GM12878 (cell line): ENCODE results near the gene PDE11A. TPM values are rescaled to one million over a fixed set of nuclear protein-coding genes. Genes with fewer than 3 reads are reported as not detected.

ENCODE experiments used
- ATAC-seq: fragments of 200-7000 bp; cut with Tn5 transposase; 3 replicates; pipeline ENCODE4 v1.9.1; 2020; ENCODE audit warnings: mild to moderate bottlenecking, moderate library complexity
- BruUV-seq: library from RNA; stranded (reverse); fragments of 400-500 nt; replicated peaks from 2 replicates; lab custom pipeline; 2021; lab: Mats Ljungman, UMichigan
- CTCF ChIA-PET: fragments of 300-600 bp; sonication (Branson Sonifier 250); formaldehyde crosslinking; extraction: SDS; loops from one replicate; lab custom pipeline; 2021; ENCODE audit warnings: inconsistent platforms; lab: Yijun Ruan, JAX
- POLR2A ChIA-PET: fragments of 350-600 bp; formaldehyde crosslinking; extraction: SDS; loops from one replicate; lab custom pipeline; 2021; ENCODE audit warnings: inconsistent platforms; lab: Charles Lee
- RAD21 ChIA-PET: fragments of 300-600 bp; sonication (Branson Sonifier 250); formaldehyde crosslinking; loops from one replicate; lab custom pipeline; 2023; ENCODE audit warnings: antibody characterized with exemption; ENCODE audit not compliant: unreplicated experiment; lab: Charles Lee
- SMC1A ChIA-PET: fragments of 300-600 bp; sonication (Branson Sonifier 250); formaldehyde crosslinking; loops from one replicate; lab custom pipeline; 2023; ENCODE audit not compliant: unreplicated experiment, uncharacterized antibody; lab: Charles Lee
- DNase-seq: peaks from one replicate; pipeline ENCODE4 v3.0.0-alpha.2; 2011; ENCODE audit warnings: low read depth, low spot score
- FAIRE-seq: peaks from 3 replicates; lab custom pipeline; 2011; peaks lifted over from hg19 to GRCh38; lab: Jason Lieb, UNC
- H2AFZ ChIP-seq: 2 replicates; pipeline ENCODE4 v1.6.0; 2011; ENCODE audit warnings: low read depth, low read length, control low read depth; ENCODE audit not compliant: control insufficient read depth
- H3K27ac ChIP-seq: 2 replicates; pipeline ENCODE4 v1.5.1; 2011; ENCODE audit warnings: control low read depth; ENCODE audit not compliant: control insufficient read depth, insufficient read depth
- H3K27me3 ChIP-seq, 2 experiments: replicated peaks in 1 of 2; 2 replicates each; pipeline versions ENCODE4 v1.6.0 to v1.6.1; 2011; ENCODE audit warnings: low read length in 1 of 2; ENCODE audit not compliant: control insufficient read depth in 2 of 2, insufficient read depth in 2 of 2
- H3K36me3 ChIP-seq, 2 experiments: 2 replicates each; pipeline ENCODE4 v1.5.1; 2011; ENCODE audit warnings: low read length in 1 of 2; ENCODE audit not compliant: control insufficient read depth in 2 of 2, insufficient read depth in 2 of 2
- H3K4me1 ChIP-seq: 2 replicates; pipeline ENCODE4 v1.6.1; 2011; ENCODE audit warnings: mild to moderate bottlenecking, low read length, moderate library complexity, mixed read lengths; ENCODE audit not compliant: control insufficient read depth, insufficient read depth
- H3K4me2 ChIP-seq: 2 replicates; pipeline ENCODE4 v1.6.0; 2011; ENCODE audit warnings: control low read depth; ENCODE audit not compliant: control insufficient read depth, insufficient read depth
- H3K4me3 ChIP-seq: fragments of 200-600 bp; sonication (generic); 2 replicates; pipeline ENCODE4 v1.5.1; 2016
- H3K79me2 ChIP-seq: 2 replicates; pipeline ENCODE4 v1.6.0; 2011; ENCODE audit warnings: low read length; ENCODE audit not compliant: control insufficient read depth, insufficient read depth
- H3K9ac ChIP-seq: 2 replicates; pipeline ENCODE4 v1.8.0; 2011; ENCODE audit warnings: low read length, control low read depth, mixed read lengths; ENCODE audit not compliant: control insufficient read depth, insufficient read depth
- H3K9me3 ChIP-seq: replicated peaks from 3 replicates; pipeline ENCODE4 v1.5.1; 2011; ENCODE audit warnings: mild to moderate bottlenecking, low read length; ENCODE audit not compliant: control insufficient read depth, insufficient read depth
- H4K20me1 ChIP-seq: 2 replicates; pipeline ENCODE4 v1.6.0; 2011; ENCODE audit not compliant: control insufficient read depth, insufficient read depth
- CEBPZ ChIP-seq: fragments of 150-350 bp; IDR thresholded peaks from 2 replicates; pipeline ENCODE4 v1.6.1; 2016; ENCODE audit warnings: low read depth, low read length
- HDGF ChIP-seq: fragments of 450-650 bp; IDR thresholded peaks from 2 replicates; pipeline ENCODE4 v1.6.1; 2016; ENCODE audit warnings: antibody characterized with exemption
- MLLT1 ChIP-seq: fragments of 450-650 bp; IDR thresholded peaks from 2 replicates; pipeline ENCODE4 v1.6.1; 2016; ENCODE audit warnings: mild to moderate bottlenecking
- MYB ChIP-seq: fragments of 150-350 bp; IDR thresholded peaks from 2 replicates; pipeline ENCODE4 v1.6.1; 2014; ENCODE audit warnings: mild to moderate bottlenecking, low read depth, low read length, borderline replicate concordance
- NFYB ChIP-seq: IDR thresholded peaks from 2 replicates; pipeline ENCODE4 v1.6.1; 2011; ENCODE audit warnings: low read depth, mild to moderate bottlenecking, low read length, improper control_type of control experiment, moderate library complexity; ENCODE audit not compliant: insufficient read depth
- NKRF ChIP-seq: fragments of 450-650 bp; conservative IDR thresholded peaks from 2 replicates; pipeline ENCODE4 v1.6.1; 2017; ENCODE audit warnings: mild to moderate bottlenecking, moderate library complexity
- RFX5 ChIP-seq: IDR thresholded peaks from 2 replicates; pipeline ENCODE4 v1.6.1; 2011; ENCODE audit warnings: low read depth, low read length, improper control_type of control experiment
- ZBTB11 ChIP-seq: fragments of 450-650 bp; formaldehyde crosslinking; IDR thresholded peaks from 2 replicates; pipeline ENCODE4 v1.5.0; 2022; ENCODE audit warnings: mild to moderate bottlenecking, missing genetic modification characterization
- ZBTB33 ChIP-seq: fragments of 450-650 bp; IDR thresholded peaks from 2 replicates; pipeline ENCODE4 v1.6.1; 2017; ENCODE audit warnings: mild to moderate bottlenecking
- ZNF622 ChIP-seq: fragments of 450-650 bp; IDR thresholded peaks from 2 replicates; pipeline ENCODE4 v1.6.1; 2017; ENCODE audit warnings: mild to moderate bottlenecking, inconsistent platforms
- WGBS: methylation state at CpG from one replicate; pipeline ENCODE4 v1.1.6; 2016; ENCODE audit warnings: low lambda C conversion rate; ENCODE audit not compliant: insufficient replicate concordance, insufficient coverage; ENCODE audit errors: missing lambda C conversion rate; 5-methylcytosine and 5-hydroxymethylcytosine counted together
- in situ Hi-C: fragments of 300-500 bp; cut with MboI; formaldehyde crosslinking; loops from 9 replicates; pipeline ENCODE4 v1.14.3; 2018; ENCODE audit warnings: mixed read lengths
- intact Hi-C: fragments of 100-400 bp; cut with micrococcal nuclease; formaldehyde crosslinking; loops from one replicate; pipeline ENCODE4 v1.14.2; 2022; ENCODE audit not compliant: unreplicated experiment
- polyA plus RNA-seq, 11 experiments: library from polyadenylated mRNA; depleted of rRNA in 4 of 11; unstranded in 6 of 11; stranded (reverse) in 5 of 11; fragments of >200 nt; fragmentation: Nextera tagmentation in 4 of 11; fragmentation: Illumina TruSeq in 1 of 11; extraction: Ambion mirVana in 4 of 11; extraction: Trizol in 1 of 11; gene quantifications; 1 replicate in 1 of 11; 2 replicates in 10 of 11; pipeline versions ENCODE4 v1.2.1 to v1.2.3, GENCODE V29; 2011 to 2016; ENCODE audit warnings: inconsistent platforms in 2 of 11, missing spikeins in 2 of 11, low read depth in 1 of 11
- total RNA-seq, 4 experiments: library from RNA; depleted of rRNA in 3 of 4; stranded (reverse); fragments of >200 nt in 3 of 4; fragmentation: Illumina TruSeq in 1 of 4; extraction: Trizol in 1 of 4; gene quantifications; 2 replicates each; pipeline versions ENCODE4 v1.2.1 to v1.2.3, GENCODE V29; 2013 to 2021

PDE11A gene
- total and polyA plus RNA-seq, 10 of the 15 experiments (the other 5 are each of a cell fraction or from before 2014, with no cell fraction given), result 0.01 to 0.17 (median 0.06) TPM; not detected in 5

- FAIRE-seq (no peak), ATAC-seq (no peak), DNase-seq (no peak)
- ChIA-PET CTCF (interaction anchor here (1.4 kb wide), 1 partner anchor 25 kb away, joined by 3 read pairs; no protein-coding TSS in a partner anchor), RAD21 (no interaction called here), SMC1A (interaction anchor here (0.7 to 1.2 kb wide), 2 partner anchors 24 to 100 kb away, joined by 3 read pairs; no protein-coding TSS in a partner anchor), POLR2A (no interaction called here)
- no peaks in the 10 kb centered on the region for H3K79me2 ChIP-seq
- intact Hi-C loops, result no loop called here
- H3K4me2 ChIP-seq, result no peak overlapping the region
- no peaks in the 10 kb centered on the region for H3K27me3 ChIP-seq
- no peak overlapping the region for H2AFZ ChIP-seq
- H3K4me3 ChIP-seq, result no peak overlapping the region
- no peak overlapping the region for H3K27ac ChIP-seq
- no peaks in the 10 kb centered on the region for H3K4me1 ChIP-seq
- H3K9ac ChIP-seq, result no peak overlapping the region
- no peaks in the 10 kb centered on the region for H4K20me1 ChIP-seq
- 52% methylated on average over 5 of the region's 5 CpGs for WGBS
- no peaks in the 10 kb centered on the region for H3K36me3 ChIP-seq
- BruUV-seq, result no TSS peak
- no peaks in the 10 kb centered on the region for H3K9me3 ChIP-seq
- in situ Hi-C loops, result no loop called here
- TF ChIP-seq ZBTB33 (no peak), CEBPZ (no peak), ZNF622 (no peak), ZBTB11 (CRISPR knock-in tag) (no peak), NKRF (no peak), HDGF (no peak), MYB (no peak), RFX5 (no peak), NFYB (no peak), MLLT1 (no peak)
These were observed 63.8 kb downstream of the PDE11A start for GRCh38 chr2:178008636-178009289.
